Neural progenitor cell (in vitro differentiated cells): ENCODE data around the gene MAIP1.

ENCODE experiments used
- CTCF ChIP-seq: fragments of 200-600 bp; sonication (generic); IDR thresholded peaks from 2 replicates; pipeline ENCODE4 v1.5.1; 2017; ENCODE audit warnings: antibody characterized with exemption, mild to moderate bottlenecking
- EZH2 ChIP-seq: fragments of 200-600 bp; sonication (generic); IDR thresholded peaks from 2 replicates; pipeline ENCODE4 v1.6.1; 2017; ENCODE audit warnings: antibody characterized with exemption, mild to moderate bottlenecking, moderate library complexity
- EZH2phosphoT487 ChIP-seq: fragments of 200-600 bp; sonication (generic); IDR thresholded peaks from 2 replicates; pipeline ENCODE4 v1.6.1; 2017; ENCODE audit warnings: antibody characterized with exemption

GRCh38 chr2:199907008-199907714 is 48.2 kb upstream of the MAIP1 start:
- TF ChIP-seq CTCF (no peak), EZH2phosphoT487 (no peak), EZH2 (no peak)
